ENCODE data around the gene TRIM47.
"Not testable (repeated sequence)": the region's sequence is repeated elsewhere in the genome, so short reads cannot be mapped to it uniquely, and the experiment has no call there.

TRIM47 gene

DNA sequence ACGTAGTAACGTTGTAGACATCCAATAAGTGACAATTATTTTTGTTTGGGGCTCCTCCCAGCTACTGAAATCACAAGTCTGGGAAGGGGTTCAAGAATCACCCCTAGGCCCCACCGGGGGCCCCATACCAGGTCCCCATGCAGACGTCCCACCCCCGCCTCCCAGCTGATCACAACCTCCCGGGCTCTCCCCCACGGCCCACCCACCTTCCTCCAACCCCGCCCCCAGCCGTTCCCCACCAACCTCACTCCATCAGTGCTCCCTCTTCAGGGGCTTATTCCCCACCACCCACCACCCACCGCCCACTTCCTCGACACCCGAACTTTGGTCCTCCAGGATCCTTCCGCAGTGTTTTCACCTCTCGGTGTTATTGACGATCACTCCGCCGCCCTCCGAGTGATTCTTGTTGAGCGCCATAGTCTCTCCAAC, 23.5 kb downstream of the TRIM47 start:
- Histone ChIP-seq H2AFZ (ENCODE audit: low read depth, low read length) (no peak overlapping the region), H3K27ac (ENCODE audit: low read length, poor library complexity, severe bottlenecking) (peak overlapping the region; percentile 87), H3K18ac (ENCODE audit: low read depth in 1 of 2, low read length in 2 of 2) (peak overlapping the region in 1 of 2 experiments; percentile 72), H2BK12ac (ENCODE audit: low read length in 2 of 2) (no peak overlapping the region), H2AK5ac (ENCODE audit: low read length, severe bottlenecking) (no peak overlapping the region), H2BK120ac (ENCODE audit: low read depth, low read length) (peak overlapping the region; percentile 87), H3K9ac (ENCODE audit: low read length) (peak overlapping the region; percentile 94), H3K4ac (ENCODE audit: low read depth in 1 of 2, low read length in 2 of 2) (peak overlapping the region in 1 of 2 experiments; percentile 50), H2BK15ac (ENCODE audit: low read depth, poor library complexity, severe bottlenecking) (no peak overlapping the region), H3K4me1 (ENCODE audit: control insufficient read depth, insufficient read depth, low read depth, low read length) (peaks cover 9% of the 10 kb centered on the region), H3K14ac (ENCODE audit: low read length in 2 of 2) (no peak overlapping the region), H3K36me3 (ENCODE audit: control insufficient read depth in 1 of 2, insufficient read depth in 2 of 2, low read depth in 1 of 2, low read length in 2 of 2) (peaks cover 14 to 24% of the 10 kb centered on the region in 2 experiments), H3K4me2 (ENCODE audit: low read length, poor library complexity, severe bottlenecking) (peak overlapping the region; percentile 70), H3K23ac (ENCODE audit: low read length in 2 of 2) (no peak overlapping the region), H3K27me3 (ENCODE audit: control insufficient read depth in 1 of 2, insufficient read depth in 1 of 2, low read length in 2 of 2) (no peaks in the 10 kb centered on the region), H4K91ac (ENCODE audit: low read length) (no peak overlapping the region), H3K9me3 (ENCODE audit: control insufficient read depth, low read length) (no peaks in the 10 kb centered on the region), H3K79me1 (replicated peaks; ENCODE audit: low read length, poor library complexity, severe bottlenecking) (peaks cover 4% of the 10 kb centered on the region), H2BK5ac (ENCODE audit: low read depth, low read length, poor library complexity, severe bottlenecking) (peak overlapping the region; percentile 85), H3K4me3 (ENCODE audit: insufficient read depth in 1 of 2, low read depth in 1 of 2, low read length in 2 of 2) (peak overlapping the region; percentile 72 to 90), H4K8ac (ENCODE audit: low read length) (peak overlapping the region; percentile 83)
- no peak for DNase-seq
- 3% methylated on average over 19 of the region's 19 CpGs for WGBS

DNA sequence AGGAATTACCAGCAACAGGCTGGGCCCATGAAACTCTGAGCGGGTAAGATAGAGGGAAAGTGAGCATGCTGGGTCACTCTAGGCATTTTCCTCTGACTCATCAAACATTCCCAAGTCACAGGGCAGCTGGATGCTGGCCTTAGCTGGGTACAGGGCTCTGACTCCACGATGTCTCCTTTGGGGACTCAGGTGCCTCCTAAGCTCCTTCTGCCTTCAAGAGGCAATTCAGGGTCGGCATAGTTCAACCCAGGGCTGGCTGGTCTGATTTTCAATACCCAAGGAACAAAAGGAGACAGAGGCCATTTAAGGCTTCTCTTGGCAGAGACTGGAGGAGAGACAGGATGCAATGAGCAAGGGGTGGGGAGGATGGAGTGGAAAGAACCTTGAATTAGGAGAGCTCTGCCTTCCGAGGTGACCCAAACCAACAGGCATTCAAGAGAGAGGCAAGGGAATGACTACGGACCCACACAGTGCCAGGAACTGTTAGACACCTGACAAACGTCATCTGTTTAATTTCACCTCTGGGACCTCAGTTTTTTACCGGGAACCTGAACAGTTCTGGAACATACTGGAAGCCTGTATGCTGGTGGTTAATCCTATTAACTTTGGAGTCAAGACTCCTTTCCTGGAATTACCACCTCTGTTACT, 24.2 kb downstream of the TRIM47 start:
- peaks cover 10% of the 10 kb centered on the region for H3K79me1 ChIP-seq (replicated peaks; ENCODE audit: low read length, poor library complexity, severe bottlenecking)
- H3K14ac ChIP-seq (ENCODE audit: low read length in 2 of 2): no peak overlapping the region
- peak overlapping the region; percentile 94 for H3K9ac ChIP-seq (ENCODE audit: low read length)
- H3K36me3 ChIP-seq (ENCODE audit: control insufficient read depth in 1 of 2, insufficient read depth in 2 of 2, low read depth in 1 of 2, low read length in 2 of 2): peaks cover 21 to 31% of the 10 kb centered on the region in 2 experiments
- H3K23ac ChIP-seq (ENCODE audit: low read length in 2 of 2): no peak overlapping the region
- DNase-seq: peak; percentile 91
- peak overlapping the region; percentile 28 for H2AK5ac ChIP-seq (ENCODE audit: low read length, severe bottlenecking)
- no peak overlapping the region for H4K8ac ChIP-seq (ENCODE audit: low read length)
- H3K27ac ChIP-seq (ENCODE audit: low read length, poor library complexity, severe bottlenecking): peak overlapping the region; percentile 87
- H3K4me2 ChIP-seq (ENCODE audit: low read length, poor library complexity, severe bottlenecking): peak overlapping the region; percentile 70
- peaks cover 9% of the 10 kb centered on the region for H3K4me1 ChIP-seq (ENCODE audit: control insufficient read depth, insufficient read depth, low read depth, low read length)
- H2BK120ac ChIP-seq (ENCODE audit: low read depth, low read length): no peak overlapping the region
- no peaks in the 10 kb centered on the region for H3K27me3 ChIP-seq (ENCODE audit: control insufficient read depth in 1 of 2, insufficient read depth in 1 of 2, low read length in 2 of 2)
- H2BK5ac ChIP-seq (ENCODE audit: low read depth, low read length, poor library complexity, severe bottlenecking): no peak overlapping the region
- peak overlapping the region in 1 of 2 experiments; percentile 18 for H3K18ac ChIP-seq (ENCODE audit: low read depth in 1 of 2, low read length in 2 of 2)
- peak overlapping the region; percentile 31 to 65 for H3K4ac ChIP-seq (ENCODE audit: low read depth in 1 of 2, low read length in 2 of 2)
- no peak overlapping the region for H2BK15ac ChIP-seq (ENCODE audit: low read depth, poor library complexity, severe bottlenecking)
- no peak overlapping the region for H4K91ac ChIP-seq (ENCODE audit: low read length)
- WGBS: 34% methylated on average over 7 of the region's 7 CpGs
- H3K4me3 ChIP-seq (ENCODE audit: insufficient read depth in 1 of 2, low read depth in 1 of 2, low read length in 2 of 2): peak overlapping the region in 1 of 2 experiments; percentile 90
- H2AFZ ChIP-seq (ENCODE audit: low read depth, low read length): no peak overlapping the region
- no peaks in the 10 kb centered on the region for H3K9me3 ChIP-seq (ENCODE audit: control insufficient read depth, low read length)
- H2BK12ac ChIP-seq (ENCODE audit: low read length in 2 of 2): no peak overlapping the region

DNA sequence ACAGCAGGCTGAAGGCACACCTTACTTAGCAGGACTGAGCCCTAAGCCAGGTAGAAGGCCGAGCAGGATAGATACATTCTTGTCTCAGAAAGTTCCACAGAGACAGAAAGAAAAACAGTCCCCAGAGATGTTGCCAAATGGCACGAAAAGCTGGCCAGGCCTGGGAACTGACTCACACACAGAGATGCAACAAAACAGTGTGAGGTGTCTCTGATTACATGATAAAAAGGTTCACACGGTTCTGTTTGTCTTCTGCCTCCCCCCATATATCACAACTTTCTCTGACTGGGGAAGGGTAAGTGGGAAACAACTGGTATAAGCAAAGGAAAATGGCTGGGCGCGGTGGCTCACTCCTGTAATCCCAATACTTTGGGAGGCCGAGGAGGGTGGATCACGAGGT, 24.9 kb downstream of the TRIM47 start:
- Histone ChIP-seq H2BK12ac (ENCODE audit: low read length in 2 of 2) (no peak overlapping the region), H2BK5ac (ENCODE audit: low read depth, low read length, poor library complexity, severe bottlenecking) (no peak overlapping the region), H3K18ac (ENCODE audit: low read depth in 1 of 2, low read length in 2 of 2) (no peak overlapping the region), H2AFZ (ENCODE audit: low read depth, low read length) (no peak overlapping the region), H3K27me3 (ENCODE audit: control insufficient read depth in 1 of 2, insufficient read depth in 1 of 2, low read length in 2 of 2) (no peaks in the 10 kb centered on the region), H4K91ac (ENCODE audit: low read length) (no peak overlapping the region), H3K4ac (ENCODE audit: low read depth in 1 of 2, low read length in 2 of 2) (no peak overlapping the region), H3K4me3 (ENCODE audit: insufficient read depth in 1 of 2, low read depth in 1 of 2, low read length in 2 of 2) (peak overlapping the region in 1 of 2 experiments; percentile 23), H2BK15ac (ENCODE audit: low read depth, poor library complexity, severe bottlenecking) (no peak overlapping the region), H2BK120ac (ENCODE audit: low read depth, low read length) (no peak overlapping the region), H4K8ac (ENCODE audit: low read length) (no peak overlapping the region), H3K9me3 (ENCODE audit: control insufficient read depth, low read length) (no peaks in the 10 kb centered on the region), H3K23ac (ENCODE audit: low read length in 2 of 2) (no peak overlapping the region), H3K14ac (ENCODE audit: low read length in 2 of 2) (no peak overlapping the region), H3K27ac (ENCODE audit: low read length, poor library complexity, severe bottlenecking) (peak overlapping the region; percentile 87), H3K9ac (ENCODE audit: low read length) (peak overlapping the region; percentile 94), H3K79me1 (replicated peaks; ENCODE audit: low read length, poor library complexity, severe bottlenecking) (peaks cover 12% of the 10 kb centered on the region), H3K36me3 (ENCODE audit: control insufficient read depth in 1 of 2, insufficient read depth in 2 of 2, low read depth in 1 of 2, low read length in 2 of 2) (peaks cover 29 to 39% of the 10 kb centered on the region in 2 experiments), H2AK5ac (ENCODE audit: low read length, severe bottlenecking) (peak overlapping the region; percentile 26), H3K4me1 (ENCODE audit: control insufficient read depth, insufficient read depth, low read depth, low read length) (peaks cover 9% of the 10 kb centered on the region), H3K4me2 (ENCODE audit: low read length, poor library complexity, severe bottlenecking) (no peak overlapping the region)
- WGBS: 80% methylated on average over 2 of the region's 7 CpGs
- DNase-seq: peak; percentile 88

- 97% methylated on average over 15 of the region's 15 CpGs for WGBS
- not testable (repeated sequence) for H3K4me3 ChIP-seq (ENCODE audit: insufficient read depth in 1 of 2, low read depth in 1 of 2, low read length in 2 of 2)
Observed at GRCh38 chr17:75851693-75851991, 26.7 kb downstream of the TRIM47 start.

More at GRCh38 chr17:75851693-75851991, 26.7 kb downstream of the TRIM47 start:
- H4K91ac ChIP-seq (ENCODE audit: low read length); H2BK15ac ChIP-seq (ENCODE audit: low read depth, poor library complexity, severe bottlenecking); H2BK5ac ChIP-seq (ENCODE audit: low read depth, low read length, poor library complexity, severe bottlenecking); H3K4me1 ChIP-seq (ENCODE audit: control insufficient read depth, insufficient read depth, low read depth, low read length); H3K4ac ChIP-seq (ENCODE audit: low read depth in 1 of 2, low read length in 2 of 2); H3K4me2 ChIP-seq (ENCODE audit: low read length, poor library complexity, severe bottlenecking); H4K8ac ChIP-seq (ENCODE audit: low read length); H3K18ac ChIP-seq (ENCODE audit: low read depth in 1 of 2, low read length in 2 of 2); H3K23ac ChIP-seq (ENCODE audit: low read length in 2 of 2); H3K27me3 ChIP-seq (ENCODE audit: control insufficient read depth in 1 of 2, insufficient read depth in 1 of 2, low read length in 2 of 2); H3K9ac ChIP-seq (ENCODE audit: low read length); H3K14ac ChIP-seq (ENCODE audit: low read length in 2 of 2); H2AK5ac ChIP-seq (ENCODE audit: low read length, severe bottlenecking); H3K9me3 ChIP-seq (ENCODE audit: control insufficient read depth, low read length); H2BK120ac ChIP-seq (ENCODE audit: low read depth, low read length); H2BK12ac ChIP-seq (ENCODE audit: low read length in 2 of 2); H2AFZ ChIP-seq (ENCODE audit: low read depth, low read length); DNase-seq: not testable (repeated sequence)
- H3K36me3 ChIP-seq (ENCODE audit: control insufficient read depth in 1 of 2, insufficient read depth in 2 of 2, low read depth in 1 of 2, low read length in 2 of 2): peaks cover 47 to 57% of the 10 kb centered on the region in 2 experiments
- peaks cover 18% of the 10 kb centered on the region for H3K79me1 ChIP-seq (replicated peaks; ENCODE audit: low read length, poor library complexity, severe bottlenecking)
- peak overlapping the region; percentile 9 for H3K27ac ChIP-seq (ENCODE audit: low read length, poor library complexity, severe bottlenecking)

All from mesenchymal stem cell (in vitro differentiated cells and primary cell).